ENCODE results near the gene MPHOSPH9.
"Not testable (repeated sequence)": the region's sequence is repeated elsewhere in the genome, so short reads cannot be mapped to it uniquely, and the experiment has no call there.

The MPHOSPH9 gene

DNA sequence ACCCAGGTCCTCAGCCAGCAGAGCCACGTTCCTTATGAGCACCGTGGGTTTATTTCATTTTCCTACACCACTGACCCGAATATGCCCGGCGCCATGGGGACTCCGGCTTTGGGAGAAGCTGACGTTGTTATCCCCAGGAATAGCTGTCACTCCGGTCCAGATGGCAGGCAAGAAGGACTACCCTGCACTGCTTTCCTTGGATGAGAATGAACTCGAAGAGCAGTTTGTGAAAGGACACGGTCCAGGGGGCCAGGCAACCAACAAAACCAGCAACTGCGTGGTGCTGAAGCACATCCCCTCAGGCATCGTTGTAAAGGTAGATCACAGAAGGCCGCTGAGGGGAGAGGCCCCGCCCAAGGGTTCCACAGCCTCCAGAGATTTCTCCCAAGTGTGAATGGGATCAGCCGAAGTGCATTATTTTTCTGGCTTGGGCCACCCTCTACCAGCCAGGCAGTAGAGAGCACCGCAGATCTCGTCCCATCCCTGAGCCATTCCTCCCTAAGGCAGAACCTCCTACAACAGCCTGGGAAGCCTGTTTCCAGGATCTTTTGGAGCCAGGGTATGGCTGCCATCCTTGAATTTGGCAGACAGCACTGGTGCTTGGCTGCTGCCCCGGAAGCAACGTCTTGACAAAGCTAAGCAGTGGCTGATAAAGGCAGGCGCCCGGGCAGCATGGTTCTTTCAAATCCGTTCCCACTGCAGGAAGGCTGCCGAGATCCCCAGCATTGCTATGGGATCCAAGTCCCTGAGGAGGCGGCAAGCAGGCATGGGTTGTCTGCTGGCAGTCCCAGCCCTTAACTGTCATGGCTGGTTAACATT is 20.9 kb upstream of the MPHOSPH9 start:
- Histone ChIP-seq H3K27me3 (ENCODE audit: insufficient read depth, low read depth) (no peaks in the 10 kb centered on the region), H3K9ac (no peak overlapping the region), H3K4me2 (no peak overlapping the region), H3K36me3 (ENCODE audit: insufficient read depth) (no peaks in the 10 kb centered on the region), H3K27ac (no peak overlapping the region), H4K20me1 (ENCODE audit: insufficient read depth) (no peaks in the 10 kb centered on the region), H2AFZ (ENCODE audit: low read depth) (no peak overlapping the region), H3K4me3 (IDR thresholded peaks at IDR 0.05; ENCODE audit: insufficient read depth, low read depth, low read length) (no peak overlapping the region), H3K79me2 (ENCODE audit: insufficient read depth, low read depth) (no peaks in the 10 kb centered on the region; the same call in 1 of the 2 replicates), H3K4me1 (ENCODE audit: low read depth, poor library complexity, severe bottlenecking) (no peaks in the 10 kb centered on the region)
- no peak for TF ChIP-seq CTCF (conservative IDR thresholded peaks at IDR 0.05; ENCODE audit: low read depth, low read length)

DNA sequence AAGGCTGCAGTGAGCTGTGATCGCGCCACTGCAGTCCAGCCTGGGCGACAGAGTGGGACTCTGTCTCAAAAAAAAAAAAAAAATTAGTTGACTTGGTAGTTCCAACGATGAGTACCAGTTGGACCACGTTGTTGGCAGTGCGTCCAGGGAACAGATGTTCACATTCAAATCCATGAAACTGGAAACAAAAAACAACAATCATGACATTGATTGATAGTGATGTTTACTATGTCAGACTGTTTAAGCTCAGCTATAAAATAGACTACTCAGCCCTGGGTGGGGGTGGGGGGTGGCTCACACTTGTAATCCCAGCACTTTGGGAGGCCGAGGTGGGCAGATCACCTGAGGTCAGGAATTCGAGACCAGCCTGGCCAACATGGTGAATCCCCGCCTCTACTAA is 19.4 kb upstream of the MPHOSPH9 start:
- not testable (repeated sequence) for H3K4me1 ChIP-seq (ENCODE audit: low read depth, poor library complexity, severe bottlenecking); H4K20me1 ChIP-seq (ENCODE audit: insufficient read depth); H3K27me3 ChIP-seq (ENCODE audit: insufficient read depth, low read depth); H3K4me3 ChIP-seq (IDR thresholded peaks at IDR 0.05; ENCODE audit: insufficient read depth, low read depth, low read length); H3K36me3 ChIP-seq (ENCODE audit: insufficient read depth); H3K79me2 ChIP-seq (ENCODE audit: insufficient read depth, low read depth); H3K9ac ChIP-seq; H2AFZ ChIP-seq (ENCODE audit: low read depth); H3K4me2 ChIP-seq; H3K27ac ChIP-seq

- Histone ChIP-seq H3K4me3 (IDR thresholded peaks at IDR 0.05; ENCODE audit: insufficient read depth, low read depth, low read length) (no peak overlapping the region), H3K27ac (no peak overlapping the region), H3K4me1 (ENCODE audit: low read depth, poor library complexity, severe bottlenecking) (no peaks in the 10 kb centered on the region), H3K79me2 (ENCODE audit: insufficient read depth, low read depth) (peaks cover 7% of the 10 kb centered on the region; the same call in 1 of the 2 replicates), H4K20me1 (ENCODE audit: insufficient read depth) (no peaks in the 10 kb centered on the region), H3K36me3 (ENCODE audit: insufficient read depth) (no peaks in the 10 kb centered on the region), H3K9ac (no peak overlapping the region), H3K27me3 (ENCODE audit: insufficient read depth, low read depth) (no peaks in the 10 kb centered on the region), H3K4me2 (no peak overlapping the region), H2AFZ (ENCODE audit: low read depth) (no peak overlapping the region)
- no peak for TF ChIP-seq CTCF (conservative IDR thresholded peaks at IDR 0.05; ENCODE audit: low read depth, low read length)
These were observed 18.6 kb upstream of the MPHOSPH9 start for GRCh38 chr12:123251403-123252076.

DNA sequence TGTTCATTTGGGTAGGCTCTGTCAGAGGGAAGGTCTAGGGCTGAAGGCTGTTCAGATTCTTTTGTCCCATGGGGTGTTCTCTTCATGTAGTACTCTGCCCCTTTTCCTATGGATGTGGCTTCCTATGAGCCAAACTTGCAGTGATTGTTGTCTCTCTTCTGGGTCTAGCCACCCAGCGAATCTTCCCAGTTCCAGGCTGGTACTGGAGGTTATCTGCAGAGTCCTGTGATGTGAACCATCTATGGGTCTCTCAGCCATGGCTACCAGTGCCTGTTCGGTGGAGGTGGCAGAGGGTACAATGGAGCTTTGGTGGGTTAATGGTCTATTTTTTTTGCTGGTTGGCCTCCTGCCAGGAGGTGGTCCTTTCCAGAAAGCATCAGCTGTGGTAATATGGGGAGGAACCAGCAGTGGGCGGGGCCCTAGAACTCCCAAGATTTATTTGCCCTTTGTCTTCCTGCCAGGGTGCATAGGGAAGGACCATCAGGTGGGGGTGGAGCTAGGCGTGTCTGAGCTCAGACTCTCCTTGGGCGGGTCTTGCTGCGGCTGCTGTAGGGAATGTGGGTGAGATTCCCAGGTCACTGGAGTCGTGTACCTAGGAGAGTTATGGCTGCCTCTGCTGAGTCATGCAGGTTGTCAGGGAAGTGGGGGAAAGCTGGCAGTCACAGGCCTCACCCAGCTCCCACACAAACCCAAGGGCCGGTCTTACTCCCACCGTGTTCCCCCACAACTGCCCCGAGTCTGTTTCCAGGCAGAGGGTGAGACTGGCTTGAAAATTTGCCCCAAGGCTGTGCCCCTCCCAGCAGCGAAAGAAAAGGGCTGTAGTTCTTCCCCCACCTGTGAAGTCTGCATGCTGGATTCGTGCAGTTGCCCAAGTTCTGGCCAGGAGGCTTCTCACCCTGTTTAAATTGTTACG is 17.8 kb upstream of the MPHOSPH9 start:
- Histone ChIP-seq H3K36me3 (ENCODE audit: insufficient read depth) (no peaks in the 10 kb centered on the region), H3K4me2 (no peak overlapping the region), H4K20me1 (ENCODE audit: insufficient read depth) (no peaks in the 10 kb centered on the region), H3K27me3 (ENCODE audit: insufficient read depth, low read depth) (no peaks in the 10 kb centered on the region), H3K79me2 (ENCODE audit: insufficient read depth, low read depth) (peaks cover 12% of the 10 kb centered on the region; the same call in 1 of the 2 replicates), H3K9ac (no peak overlapping the region), H2AFZ (ENCODE audit: low read depth) (no peak overlapping the region), H3K4me1 (ENCODE audit: low read depth, poor library complexity, severe bottlenecking) (no peaks in the 10 kb centered on the region), H3K27ac (no peak overlapping the region), H3K4me3 (IDR thresholded peaks at IDR 0.05; ENCODE audit: insufficient read depth, low read depth, low read length) (no peak overlapping the region)
- no peak for TF ChIP-seq CTCF (conservative IDR thresholded peaks at IDR 0.05; ENCODE audit: low read depth, low read length)

DNA sequence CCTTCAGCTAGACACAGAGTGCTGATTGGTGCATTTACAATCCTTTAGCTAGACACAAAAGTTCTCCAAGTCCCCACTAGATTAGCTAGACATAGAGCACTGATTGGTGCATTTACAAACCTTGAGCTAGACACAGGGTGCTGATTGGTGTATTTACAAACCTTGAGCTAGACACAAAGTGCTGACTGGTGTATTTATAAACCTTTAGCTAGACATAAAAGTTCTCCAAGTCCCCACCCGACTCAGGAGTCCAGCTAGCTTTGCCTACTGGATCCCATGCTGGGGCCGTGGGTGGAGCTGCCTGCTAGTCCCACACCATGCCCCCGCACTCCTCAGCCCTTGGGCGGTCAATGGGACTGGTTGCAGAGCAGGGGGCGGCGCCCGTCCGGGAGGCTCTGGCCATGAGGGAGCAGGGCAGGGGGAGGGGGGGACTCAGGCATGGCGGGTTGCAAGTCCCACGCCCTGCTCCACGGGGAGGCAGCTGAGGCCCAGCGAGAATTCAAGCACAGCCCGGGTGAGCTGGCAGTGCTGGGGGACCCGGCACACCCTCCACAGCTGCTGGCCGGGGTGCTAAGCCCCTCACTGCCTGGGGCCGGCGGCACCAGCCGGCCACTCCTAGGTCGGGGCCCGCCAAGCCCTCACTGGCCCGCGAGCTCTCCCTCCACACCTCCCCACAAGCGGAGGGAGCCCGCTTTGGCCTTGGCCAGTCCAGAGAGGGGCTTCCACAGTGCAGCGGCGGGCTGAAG is 16.2 kb upstream of the MPHOSPH9 start:
- not testable (repeated sequence) for H3K4me3 ChIP-seq (IDR thresholded peaks at IDR 0.05; ENCODE audit: insufficient read depth, low read depth, low read length); H3K27ac ChIP-seq; H3K4me1 ChIP-seq (ENCODE audit: low read depth, poor library complexity, severe bottlenecking); H3K4me2 ChIP-seq; H2AFZ ChIP-seq (ENCODE audit: low read depth); H3K9ac ChIP-seq; H3K36me3 ChIP-seq (ENCODE audit: insufficient read depth); H3K27me3 ChIP-seq (ENCODE audit: insufficient read depth, low read depth); H4K20me1 ChIP-seq (ENCODE audit: insufficient read depth)
- H3K79me2 ChIP-seq (ENCODE audit: insufficient read depth, low read depth): peaks cover 12% of the 10 kb centered on the region; the same call in 1 of the 2 replicates

- H3K4me2 ChIP-seq; H3K27ac ChIP-seq; H3K4me3 ChIP-seq (IDR thresholded peaks at IDR 0.05; ENCODE audit: insufficient read depth, low read depth, low read length); H3K9ac ChIP-seq; H2AFZ ChIP-seq (ENCODE audit: low read depth); H3K36me3 ChIP-seq (ENCODE audit: insufficient read depth); H3K27me3 ChIP-seq (ENCODE audit: insufficient read depth, low read depth); H3K4me1 ChIP-seq (ENCODE audit: low read depth, poor library complexity, severe bottlenecking); H4K20me1 ChIP-seq (ENCODE audit: insufficient read depth): not testable (repeated sequence)
- H3K79me2 ChIP-seq (ENCODE audit: insufficient read depth, low read depth): peaks cover 12% of the 10 kb centered on the region; the same call in 1 of the 2 replicates
These were observed 15.2 kb upstream of the MPHOSPH9 start for GRCh38 chr12:123248129-123248528.

Data from KMS-11 (cell line).